Activated naive CD4-positive, alpha-beta T cell treated with anti-CD3 and anti-CD28 coated beads for 36 hours (primary cell): ENCODE results near the gene EPB41. TPM values are rescaled to one million over a fixed set of nuclear protein-coding genes. Genes with fewer than 3 reads are reported as not detected.
A peak's percentile ranks its signal among the peaks of the same experiment; 100 is the strongest.
"Not testable (repeated sequence)": the region's sequence is repeated elsewhere in the genome, so short reads cannot be mapped to it uniquely, and the experiment has no call there.

Experiments used
- CTCF ChIA-PET: fragments of 350-600 bp; sonication (Branson Sonifier 250); formaldehyde crosslinking; loops from one replicate; lab custom pipeline; 2021; ENCODE audit warnings: antibody characterized with exemption; lab: Charles Lee
- DNase-seq: peaks from one replicate; pipeline ENCODE4 v3.0.0-alpha.2; 2020
- H3K27ac Mint-ChIP-seq: one replicate; pipeline ENCODE4 v1.8.0; 2021; ENCODE audit warnings: mild to moderate bottlenecking, mixed read lengths
- H3K27me3 Mint-ChIP-seq: one replicate; pipeline ENCODE4 v1.8.0; 2021; ENCODE audit warnings: low read depth, mixed read lengths
- H3K36me3 Mint-ChIP-seq: one replicate; pipeline ENCODE4 v1.8.0; 2021; ENCODE audit warnings: low read depth, mixed read lengths
- H3K4me1 Mint-ChIP-seq: one replicate; pipeline ENCODE4 v1.8.0; 2021; ENCODE audit warnings: low read depth, mixed read lengths
- H3K4me3 Mint-ChIP-seq: one replicate; pipeline ENCODE4 v1.8.0; 2021; ENCODE audit warnings: mild to moderate bottlenecking, moderate library complexity, mixed read lengths
- H3K9me3 Mint-ChIP-seq: one replicate; pipeline ENCODE4 v1.8.0; 2021; ENCODE audit warnings: mixed read lengths
- intact Hi-C: fragments of 100-400 bp; cut with micrococcal nuclease; formaldehyde crosslinking; loops from one replicate; pipeline ENCODE4 v1.15.1; 2023
- total RNA-seq, 2 experiments: library from RNA; stranded (reverse); gene quantifications; one replicate each; pipeline ENCODE4 v1.2.3, GENCODE V29; 2021

Gene EPB41
- total RNA-seq, 2 experiments from 2014 or later: 97.4 to 100 TPM

DNA sequence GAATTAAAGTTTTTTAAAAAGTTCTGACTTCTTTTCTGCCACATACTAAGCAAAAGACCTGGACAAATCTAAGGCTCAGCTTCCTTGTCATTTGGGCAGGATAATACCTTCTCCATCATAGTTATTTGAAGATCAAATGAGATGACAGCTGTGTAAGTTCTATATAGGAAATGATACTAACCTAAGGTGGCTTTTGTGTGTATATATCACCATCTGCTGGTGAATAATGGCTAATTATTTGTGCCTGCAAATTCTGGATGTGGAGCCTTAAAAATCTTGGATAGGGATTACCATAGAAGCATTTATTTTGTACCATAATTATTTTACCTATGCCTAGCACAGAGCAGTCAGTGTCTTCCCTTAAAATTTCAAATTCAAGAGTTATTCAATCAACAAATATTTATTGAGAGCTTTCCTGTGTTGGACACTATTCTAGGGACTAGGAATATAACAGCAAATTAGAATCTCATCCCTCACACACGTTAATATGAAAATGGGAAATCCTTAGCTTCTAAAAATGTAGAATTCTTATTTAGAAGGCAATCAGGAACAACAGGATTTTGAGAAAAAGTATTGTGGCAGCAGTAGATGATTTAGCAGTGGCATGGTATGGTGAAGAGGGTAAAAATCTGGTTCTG lies 119.6 kb downstream of the EPB41 start:
- Mint-ChIP-seq H3K4me1 (no peaks in the 10 kb centered on the region), H3K36me3 (peaks cover 15% of the 10 kb centered on the region), H3K27ac (no peak overlapping the region), H3K27me3 (no peaks in the 10 kb centered on the region), H3K9me3 (no peaks in the 10 kb centered on the region), H3K4me3 (no peak overlapping the region)
- intact Hi-C loops: loop anchor here (1.0 to 5.0 kb wide), 3 partner anchors 152 to 247 kb away; no protein-coding TSS in a partner anchor
- CTCF ChIA-PET: interaction anchor here (0.6 to 14.9 kb wide), 25 partner anchors 8 to 259 kb away, joined by 3 to 277 read pairs (median 4); no protein-coding TSS in a partner anchor
- DNase-seq: no peak

DNA sequence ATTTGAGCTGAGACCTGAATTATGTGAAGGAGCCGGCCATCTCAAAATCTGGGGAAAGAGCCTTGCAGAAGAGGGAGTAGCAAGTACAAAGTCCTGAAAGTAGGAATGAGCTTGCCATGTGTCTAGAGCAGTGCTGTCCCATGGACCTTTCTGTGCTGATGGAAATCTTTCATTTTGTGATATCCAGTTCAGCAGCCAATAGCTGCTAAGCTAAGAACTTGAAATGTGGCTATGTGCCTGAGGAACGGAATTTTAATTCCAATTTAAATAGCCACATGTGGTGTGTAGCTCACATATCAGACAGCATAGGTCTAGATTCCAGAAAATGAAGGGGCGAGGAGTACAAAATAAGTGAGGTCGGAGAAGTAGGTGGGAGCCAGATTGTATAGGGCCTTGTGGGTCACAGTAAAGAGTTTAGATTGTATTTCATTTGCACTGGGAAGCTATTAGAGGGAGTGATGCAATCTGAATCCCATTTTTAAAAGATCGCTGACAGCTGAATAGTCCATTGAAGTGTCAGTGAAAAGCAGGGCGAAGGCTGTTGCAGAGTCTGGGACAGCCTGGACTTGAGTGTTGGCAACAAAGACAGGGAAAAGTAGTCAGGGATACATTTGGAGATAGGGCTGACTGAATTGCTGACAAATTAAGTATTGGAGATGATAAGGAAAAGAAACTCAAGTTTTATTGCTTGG lies 129.1 kb downstream of the EPB41 start:
- CTCF ChIA-PET: interaction anchor here (0.5 to 2.2 kb wide), 5 partner anchors 11 to 166 kb away, joined by 3 to 6 read pairs (median 3); no protein-coding TSS in a partner anchor
- Mint-ChIP-seq H3K36me3 (peaks cover 20% of the 10 kb centered on the region), H3K4me1 (peaks cover 38% of the 10 kb centered on the region), H3K4me3 (no peak overlapping the region), H3K27ac (peak overlapping the region; percentile 85), H3K27me3 (no peaks in the 10 kb centered on the region), H3K9me3 (no peaks in the 10 kb centered on the region)
- no peak for DNase-seq
- intact Hi-C loops: loop anchor here (2.0 to 5.0 kb wide), 3 partner anchors 79 to 139 kb away; partner anchors contain the start of genes SRSF4 and TMEM200B

DNA sequence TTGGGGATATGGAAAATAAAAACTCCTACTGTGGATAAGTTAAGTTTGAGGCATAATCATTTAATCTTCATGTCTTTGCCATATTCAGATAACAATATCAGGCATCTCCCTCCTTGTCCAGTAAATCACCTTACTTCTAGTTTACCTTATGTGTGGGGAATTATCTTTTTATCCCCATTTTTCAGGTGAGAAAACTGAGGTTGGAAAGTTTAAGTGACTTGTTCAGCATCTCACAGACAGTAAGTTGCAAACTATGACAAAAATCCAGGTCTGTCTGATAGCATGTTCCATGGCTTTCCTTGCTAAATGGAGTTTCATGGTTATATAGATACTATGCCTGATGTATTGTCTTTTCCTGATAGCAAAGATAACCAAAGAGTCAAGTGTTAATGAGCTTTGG lies 129.6 kb downstream of the EPB41 start:
- Mint-ChIP-seq H3K4me3 (no peak overlapping the region), H3K27me3 (no peaks in the 10 kb centered on the region), H3K27ac (peak overlapping the region; percentile 85), H3K36me3 (peaks cover 20% of the 10 kb centered on the region), H3K9me3 (no peaks in the 10 kb centered on the region), H3K4me1 (peaks cover 42% of the 10 kb centered on the region)
- no peak for DNase-seq
- CTCF ChIA-PET: interaction anchor here (1.3 to 2.2 kb wide), 2 partner anchors 11 to 167 kb away, joined by 3 to 6 read pairs; no protein-coding TSS in a partner anchor
- intact Hi-C loops: loop anchor here (5.0 kb wide), 2 partner anchors 78 to 138 kb away; partner anchors contain the start of genes SRSF4 and TMEM200B

DNA sequence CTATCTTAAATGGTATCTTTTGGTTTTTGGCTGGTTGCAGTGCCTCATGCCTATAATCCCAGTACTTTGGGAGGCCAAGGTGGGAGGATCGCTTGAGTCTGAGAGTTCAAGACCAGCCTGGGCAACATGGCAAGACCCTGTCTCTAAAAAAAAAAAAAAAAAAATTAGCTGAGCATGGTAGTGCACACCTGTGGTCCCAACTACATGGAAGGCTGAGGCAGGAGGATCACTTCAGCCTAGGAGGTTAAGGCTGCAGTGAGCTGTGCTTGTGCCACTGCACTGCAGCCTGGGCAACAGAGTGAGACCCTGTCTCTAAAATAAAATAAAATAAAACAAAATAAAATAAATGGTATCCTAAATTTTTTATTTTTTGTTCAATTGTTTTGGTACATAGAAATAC lies 131.3 kb downstream of the EPB41 start:
- CTCF ChIA-PET: interaction anchor here (1.0 kb wide), 1 partner anchor 76 kb away, joined by 4 read pairs; no protein-coding TSS in a partner anchor
- H3K27ac Mint-ChIP-seq, H3K4me3 Mint-ChIP-seq, intact Hi-C loops, H3K27me3 Mint-ChIP-seq, H3K9me3 Mint-ChIP-seq, DNase-seq: not testable (repeated sequence)
- H3K4me1 Mint-ChIP-seq: peaks cover 42% of the 10 kb centered on the region
- H3K36me3 Mint-ChIP-seq: peaks cover 14% of the 10 kb centered on the region

DNA sequence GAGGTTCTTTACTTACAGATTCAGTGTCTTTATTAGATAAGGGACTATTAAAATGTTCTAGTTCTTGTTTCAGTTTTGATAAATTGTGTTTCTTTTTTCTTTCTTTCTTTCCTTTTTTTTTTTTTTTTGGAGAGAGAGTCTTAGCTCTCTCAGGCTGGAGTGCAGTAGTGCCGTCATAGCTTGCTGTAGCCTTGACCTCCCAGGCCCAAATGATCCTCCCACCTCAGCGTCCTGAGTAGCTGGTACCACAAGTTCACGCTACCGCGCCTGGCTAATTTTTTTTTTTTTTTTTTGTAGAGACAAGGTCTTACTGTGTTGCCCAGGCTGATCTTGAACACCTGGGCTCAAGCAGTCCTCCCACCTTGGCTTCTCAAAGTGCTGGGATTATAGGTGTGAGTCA lies 132.8 kb downstream of the EPB41 start:
- H3K27me3 Mint-ChIP-seq: no peaks in the 10 kb centered on the region
- no peaks in the 10 kb centered on the region for H3K9me3 Mint-ChIP-seq
- CTCF ChIA-PET: interaction anchor here (0.6 kb wide), 1 partner anchor 19 kb away, joined by 10 read pairs; no protein-coding TSS in a partner anchor
- no peak for DNase-seq
- H3K4me3 Mint-ChIP-seq: no peak overlapping the region
- intact Hi-C loops: no loop called here
- peaks cover 13% of the 10 kb centered on the region for H3K36me3 Mint-ChIP-seq
- peaks cover 35% of the 10 kb centered on the region for H3K4me1 Mint-ChIP-seq
- peak overlapping the region; percentile 1 for H3K27ac Mint-ChIP-seq

DNA sequence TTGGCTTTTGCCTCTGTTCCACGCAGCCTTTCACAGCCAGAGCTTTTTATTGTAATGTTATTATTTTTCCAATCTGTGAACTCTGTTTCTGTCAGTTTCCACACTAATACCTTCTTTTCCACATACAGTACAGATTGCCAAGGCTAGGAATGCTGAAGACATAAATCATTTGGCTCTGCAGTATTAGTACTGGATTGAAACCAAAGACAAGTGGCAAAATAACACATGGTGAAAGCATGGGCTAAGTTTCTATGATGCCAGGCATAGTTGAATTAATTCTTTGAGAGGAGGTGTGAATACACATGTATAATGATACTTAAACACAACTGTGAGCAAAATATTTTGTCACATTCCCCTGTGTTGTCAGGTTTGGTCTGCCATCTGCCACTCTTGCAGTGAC lies 135.8 kb downstream of the EPB41 start:
- H3K36me3 Mint-ChIP-seq: peaks cover 6% of the 10 kb centered on the region
- peaks cover 15% of the 10 kb centered on the region for H3K4me1 Mint-ChIP-seq
- intact Hi-C loops: no loop called here
- no peaks in the 10 kb centered on the region for H3K27me3 Mint-ChIP-seq
- no peak for DNase-seq
- H3K9me3 Mint-ChIP-seq: no peaks in the 10 kb centered on the region
- CTCF ChIA-PET: interaction anchor here (0.6 to 1.3 kb wide), 2 partner anchors 82 to 153 kb away, joined by 3 to 4 read pairs; no protein-coding TSS in a partner anchor
- no peak overlapping the region for H3K4me3 Mint-ChIP-seq
- peak overlapping the region; percentile 26 for H3K27ac Mint-ChIP-seq

DNA sequence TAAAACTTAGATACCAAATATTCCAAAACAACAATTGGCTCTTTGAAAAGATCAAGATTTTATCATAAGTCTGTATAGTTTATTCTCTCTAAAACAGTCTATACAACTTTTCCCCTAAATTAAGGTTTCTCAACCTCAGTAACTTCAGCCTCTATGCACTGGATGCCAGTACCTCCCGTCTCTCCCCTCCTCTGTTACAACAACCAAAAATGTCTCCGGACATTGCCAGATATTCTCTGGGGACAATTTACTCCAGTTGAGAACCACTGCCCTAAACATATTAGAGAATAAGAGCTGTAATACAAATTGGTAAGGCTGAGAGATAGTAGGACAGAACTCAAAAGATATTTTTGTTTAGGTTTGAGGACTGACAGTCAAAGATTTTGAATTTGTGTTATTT lies 137.7 kb downstream of the EPB41 start:
- DNase-seq: no peak
- intact Hi-C loops: no loop called here
- Mint-ChIP-seq H3K4me3 (no peak overlapping the region), H3K9me3 (no peaks in the 10 kb centered on the region), H3K27ac (no peak overlapping the region), H3K4me1 (peaks cover 8% of the 10 kb centered on the region), H3K27me3 (no peaks in the 10 kb centered on the region), H3K36me3 (peaks cover 6% of the 10 kb centered on the region)
- CTCF ChIA-PET: no interaction called here

DNA sequence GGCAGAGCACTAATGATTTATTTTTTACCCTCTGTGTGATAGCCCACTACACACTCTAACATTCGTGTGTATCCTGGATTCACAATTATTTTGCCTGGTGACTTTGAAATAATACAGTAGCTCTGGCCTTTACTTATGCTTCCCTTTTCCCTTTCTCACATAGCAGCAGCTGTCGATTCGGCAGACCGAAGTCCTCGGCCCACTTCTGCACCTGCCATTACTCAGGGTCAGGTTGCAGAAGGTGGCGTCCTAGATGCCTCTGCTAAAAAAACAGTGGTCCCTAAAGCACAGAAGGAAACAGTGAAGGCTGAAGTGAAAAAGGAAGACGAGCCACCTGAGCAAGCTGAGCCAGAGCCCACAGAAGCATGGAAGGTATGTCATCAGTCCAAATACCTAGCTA lies 138.6 kb downstream of the EPB41 start:
- H3K27ac Mint-ChIP-seq: no peak overlapping the region
- no peaks in the 10 kb centered on the region for H3K9me3 Mint-ChIP-seq
- CTCF ChIA-PET: interaction anchor here (0.8 kb wide), 1 partner anchor 23 kb away, joined by 3 read pairs; no protein-coding TSS in a partner anchor
- no peak overlapping the region for H3K4me3 Mint-ChIP-seq
- H3K4me1 Mint-ChIP-seq: peaks cover 6% of the 10 kb centered on the region
- DNase-seq: no peak
- peaks cover 6% of the 10 kb centered on the region for H3K36me3 Mint-ChIP-seq
- intact Hi-C loops: no loop called here
- no peaks in the 10 kb centered on the region for H3K27me3 Mint-ChIP-seq

DNA sequence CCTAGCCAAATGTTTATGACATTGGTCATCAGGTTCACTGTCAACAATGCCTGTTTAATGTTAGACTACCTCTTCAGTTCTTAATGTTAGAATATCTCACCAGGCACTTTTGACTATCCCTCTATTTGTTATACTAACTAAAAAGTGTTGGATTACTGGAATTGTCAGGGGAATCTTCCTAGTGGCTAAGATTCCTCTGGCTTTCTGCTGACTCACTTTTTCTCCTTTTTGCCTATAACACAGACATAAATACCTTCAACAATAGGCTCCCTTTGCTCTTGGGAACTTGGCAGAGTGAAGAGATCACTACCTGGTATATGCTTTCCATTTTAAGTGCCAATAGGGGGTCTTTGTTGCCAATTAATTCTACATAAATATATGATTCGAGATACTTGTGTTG lies 140.8 kb downstream of the EPB41 start:
- no peaks in the 10 kb centered on the region for H3K27me3 Mint-ChIP-seq
- peaks cover 9% of the 10 kb centered on the region for H3K4me1 Mint-ChIP-seq
- H3K4me3 Mint-ChIP-seq: no peak overlapping the region
- peaks cover 6% of the 10 kb centered on the region for H3K36me3 Mint-ChIP-seq
- DNase-seq: no peak
- H3K27ac Mint-ChIP-seq: no peak overlapping the region
- CTCF ChIA-PET: no interaction called here
- intact Hi-C loops: no loop called here
- no peaks in the 10 kb centered on the region for H3K9me3 Mint-ChIP-seq

DNA sequence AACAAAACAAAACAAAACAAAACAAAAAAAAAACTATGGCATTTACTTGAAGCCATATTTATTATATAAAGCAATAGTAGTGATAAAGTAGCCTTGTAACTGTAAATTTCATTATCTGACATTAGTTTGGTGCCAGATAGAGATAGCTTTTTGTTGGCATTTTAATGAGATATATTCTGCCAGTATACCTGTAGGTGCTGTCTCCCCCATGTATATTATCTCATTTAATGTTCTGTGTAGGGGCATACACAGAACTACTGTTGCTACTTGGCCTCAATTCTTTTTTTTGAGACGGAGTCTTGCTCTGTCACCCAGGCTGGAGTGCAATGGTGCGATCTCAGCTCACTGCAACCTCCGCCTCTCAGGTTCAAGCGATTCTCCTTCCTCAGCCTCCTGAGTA lies 141.9 kb downstream of the EPB41 start:
- H3K9me3 Mint-ChIP-seq: no peaks in the 10 kb centered on the region
- H3K4me1 Mint-ChIP-seq: peaks cover 17% of the 10 kb centered on the region
- CTCF ChIA-PET: no interaction called here
- intact Hi-C loops: no loop called here
- H3K27me3 Mint-ChIP-seq: no peaks in the 10 kb centered on the region
- no peak overlapping the region for H3K27ac Mint-ChIP-seq
- no peak for DNase-seq
- no peak overlapping the region for H3K4me3 Mint-ChIP-seq
- H3K36me3 Mint-ChIP-seq: peaks cover 9% of the 10 kb centered on the region

DNA sequence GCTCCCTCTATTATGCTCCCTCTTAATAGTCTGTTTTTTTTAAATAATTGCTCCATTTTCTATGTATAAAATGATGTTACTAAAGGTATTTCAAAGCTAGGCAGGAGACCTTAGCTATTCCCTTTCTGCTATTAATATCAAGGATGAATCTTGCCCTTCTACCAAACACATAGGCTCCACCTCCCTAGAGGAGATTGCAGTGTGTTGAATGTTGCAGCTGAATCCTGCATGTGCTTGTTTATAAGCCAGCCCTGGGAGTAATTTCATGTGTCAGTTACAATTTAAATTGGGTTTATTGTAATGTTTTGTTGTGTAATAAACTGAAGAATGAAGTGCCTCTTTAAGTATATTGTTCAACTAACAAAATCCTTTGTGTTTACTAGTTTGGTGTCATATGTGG lies 143.3 kb downstream of the EPB41 start:
- Mint-ChIP-seq H3K9me3 (no peaks in the 10 kb centered on the region), H3K36me3 (peaks cover 9% of the 10 kb centered on the region), H3K27ac (no peak overlapping the region), H3K4me3 (no peak overlapping the region), H3K4me1 (peaks cover 30% of the 10 kb centered on the region), H3K27me3 (no peaks in the 10 kb centered on the region)
- CTCF ChIA-PET: interaction anchor here (0.9 kb wide), 1 partner anchor 9 kb away, joined by 3 read pairs; no protein-coding TSS in a partner anchor
- intact Hi-C loops: no loop called here
- no peak for DNase-seq
